ENCODE results near the gene YWHAE.

- TF ChIP-seq CTCF (conservative IDR thresholded peaks at IDR 0.05; ENCODE audit: low read length) (no peak), EZH2phosphoT487 (IDR thresholded peaks at IDR 0.05; ENCODE audit: borderline replicate concordance, low read depth, low read length) (no peak)
Observed at GRCh38 chr17:1416414-1416813, 16.4 kb upstream of the YWHAE start.
